Stimulated activated CD8-positive, alpha-beta memory T cell treated with anti-CD3 and anti-CD28 coated beads, Interleukin-12 subunit alpha, Interleukin-12 subunit beta, amount 100 ng/mL, for 4 hours (primary cell): ENCODE results near the gene ME2.
"Not testable (repeated sequence)": the region's sequence is repeated elsewhere in the genome, so short reads cannot be mapped to it uniquely, and the experiment has no call there.

Experiments used
- DNase-seq: peaks from one replicate; pipeline ENCODE4 v3.0.0-alpha.2; 2020; ENCODE audit warnings: low read depth

Gene ME2

GRCh38 chr18:50926521-50926920 is 47.6 kb downstream of the ME2 start:
- no peak for DNase-seq

GRCh38 chr18:50928551-50928950 is 49.6 kb downstream of the ME2 start:
- DNase-seq, result no peak

DNA sequence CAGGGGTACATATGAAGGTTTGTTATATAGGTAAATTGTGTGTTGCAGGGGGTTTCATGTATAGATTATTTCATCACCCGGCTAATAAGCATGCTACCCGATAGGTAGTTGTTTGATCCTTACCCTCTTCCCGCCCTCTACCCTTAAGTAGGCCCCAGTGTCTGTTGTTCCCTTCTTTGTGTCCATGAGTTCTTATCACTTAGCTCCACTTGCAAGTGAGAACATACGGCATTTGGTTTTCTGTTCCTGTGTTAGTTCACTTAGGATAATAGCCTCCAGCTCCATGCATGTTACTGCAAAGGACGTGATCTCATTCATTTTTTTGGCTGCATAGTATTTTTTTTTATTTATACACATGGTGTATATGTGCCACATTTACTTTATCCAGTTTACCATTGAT is 54.8 kb downstream of the ME2 start:
- no peak for DNase-seq

GRCh38 chr18:50934545-50935211 is 55.8 kb downstream of the ME2 start:
- DNase-seq, result no peak

GRCh38 chr18:50935493-50936191 is 56.7 kb downstream of the ME2 start:
- no peak for DNase-seq

GRCh38 chr18:50937183-50937582 is 58.3 kb downstream of the ME2 start:
- no peak for DNase-seq

DNA sequence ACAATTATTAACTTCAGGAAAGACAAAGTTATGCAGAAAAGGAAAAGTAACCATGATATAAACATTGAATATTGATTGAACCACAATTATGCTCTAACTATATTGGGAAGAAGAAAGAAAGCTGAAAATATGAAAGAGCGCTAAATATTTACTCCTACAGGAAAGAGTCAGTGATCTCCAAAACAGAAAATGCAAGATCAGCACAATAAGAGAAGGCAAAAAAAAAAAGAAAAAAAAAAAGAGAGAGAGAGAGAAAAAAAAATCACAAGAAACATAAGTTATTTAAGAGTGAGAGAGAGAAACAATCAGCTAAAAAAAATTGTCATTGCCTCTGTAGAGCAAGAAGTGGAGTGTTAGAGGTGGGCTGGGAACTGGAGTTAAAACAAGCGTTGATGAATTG is 60.0 kb downstream of the ME2 start:
- no peak for DNase-seq

DNA sequence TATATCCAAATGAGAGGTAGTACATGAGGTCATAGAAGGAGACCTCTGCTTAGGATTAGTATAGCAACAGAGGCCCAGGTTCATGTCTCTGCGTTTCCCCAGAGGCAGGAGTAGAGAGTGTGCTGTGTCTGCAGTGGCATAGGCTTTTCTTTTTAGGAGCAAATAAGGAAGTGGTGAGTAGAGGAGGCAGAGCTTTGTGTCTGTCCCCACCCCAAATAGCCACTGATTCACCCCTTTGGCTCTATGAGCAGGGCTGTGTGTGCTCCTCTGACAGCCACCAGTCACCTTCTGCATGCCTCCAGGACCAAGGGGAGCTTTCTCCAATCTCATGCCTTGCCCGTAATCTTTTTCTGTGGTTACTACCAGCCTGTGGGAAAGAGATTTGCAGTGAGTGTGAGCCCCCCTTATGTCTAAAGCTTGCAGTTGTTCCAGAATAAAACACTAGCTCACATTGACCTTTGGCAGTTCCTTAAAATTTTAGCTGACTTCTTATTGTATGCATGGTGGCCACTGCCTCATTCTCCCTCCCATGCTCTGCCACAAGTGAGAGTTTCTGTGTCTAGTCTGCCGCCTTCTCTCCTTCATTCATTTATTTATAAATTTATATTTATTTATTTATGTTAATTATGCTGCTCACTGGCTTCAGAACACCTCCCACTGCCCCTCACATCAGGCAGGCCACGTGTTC is 65.5 kb downstream of the ME2 start:
- DNase-seq, result no peak

DNA sequence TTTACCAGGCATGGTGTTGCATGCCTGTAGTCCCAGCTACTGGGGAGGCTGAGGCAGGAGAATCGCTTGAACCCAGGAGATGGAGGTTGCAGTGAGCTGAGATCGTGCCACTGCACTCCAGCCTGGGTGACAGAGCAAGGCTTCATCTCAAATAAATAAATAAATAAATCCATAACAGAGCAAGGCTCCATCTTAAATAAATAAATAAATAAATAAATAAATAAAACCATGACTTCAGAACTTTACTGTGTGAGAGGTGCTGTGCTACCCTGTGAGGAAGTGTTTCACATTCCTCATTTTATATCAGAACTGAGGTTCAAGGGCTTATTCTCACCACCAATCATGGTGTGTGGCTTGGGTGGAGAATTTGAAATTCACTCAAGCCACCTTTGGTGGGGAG is 67.0 kb downstream of the ME2 start:
- not testable (repeated sequence) for DNase-seq

DNA sequence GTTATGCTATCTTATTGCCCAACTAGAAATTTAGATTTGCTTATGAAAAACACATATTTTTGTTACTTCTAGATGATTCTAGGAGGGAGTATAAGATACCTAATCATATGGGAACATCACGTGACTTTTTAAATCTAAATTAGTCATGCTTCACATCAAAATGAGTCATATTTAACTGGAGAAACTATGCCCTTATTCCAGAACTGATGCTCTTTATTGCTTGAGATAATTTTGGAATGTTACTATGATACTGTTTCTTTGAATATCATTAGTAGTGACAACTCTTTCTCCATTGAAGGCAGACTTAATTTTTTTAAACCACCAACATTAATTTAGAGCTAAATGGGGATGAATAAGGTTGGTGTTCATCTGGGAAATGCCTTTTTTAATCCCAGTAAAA is 69.0 kb downstream of the ME2 start:
- no peak for DNase-seq

DNA sequence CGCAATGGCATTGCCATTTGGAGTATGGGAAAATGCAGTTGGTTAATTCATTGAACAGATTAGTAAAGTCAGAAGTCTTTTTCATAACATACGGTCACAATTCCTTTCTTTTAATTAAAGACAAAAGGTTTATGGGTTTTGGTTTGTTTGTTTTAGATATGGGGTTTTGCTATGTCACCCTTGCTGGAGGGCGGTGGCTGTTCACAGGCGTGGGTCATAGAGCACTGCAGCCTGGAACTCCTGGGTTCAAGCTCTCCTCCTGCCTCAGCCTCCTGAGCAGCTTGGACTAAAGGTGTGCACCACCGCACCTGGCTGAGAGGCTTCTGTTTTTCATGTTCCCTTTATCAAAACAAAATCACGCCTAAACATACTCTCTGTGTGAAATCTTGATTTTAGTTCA is 70.3 kb downstream of the ME2 start:
- DNase-seq, result no peak

- DNase-seq, result no peak
These were observed 71.7 kb downstream of the ME2 start for GRCh38 chr18:50950626-50951025.

DNA sequence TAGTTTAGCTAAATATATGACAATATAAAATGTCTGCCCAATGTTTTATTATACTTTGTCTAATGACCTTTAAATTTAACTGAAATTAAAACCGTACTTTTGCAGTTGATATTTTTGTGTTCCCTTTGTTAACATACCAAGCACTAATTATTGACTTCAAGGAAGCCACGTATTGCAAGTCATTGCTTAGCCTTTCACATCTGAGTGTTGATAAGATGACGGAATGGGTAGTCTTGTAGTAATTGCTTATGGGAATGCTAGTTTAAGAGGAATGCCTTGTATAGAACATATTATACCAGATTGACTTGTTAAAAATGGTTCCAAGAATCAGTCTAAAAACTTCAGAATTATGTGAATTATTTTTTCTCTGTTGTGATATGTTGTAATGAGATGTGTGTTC is 74.9 kb downstream of the ME2 start:
- no peak for DNase-seq

DNA sequence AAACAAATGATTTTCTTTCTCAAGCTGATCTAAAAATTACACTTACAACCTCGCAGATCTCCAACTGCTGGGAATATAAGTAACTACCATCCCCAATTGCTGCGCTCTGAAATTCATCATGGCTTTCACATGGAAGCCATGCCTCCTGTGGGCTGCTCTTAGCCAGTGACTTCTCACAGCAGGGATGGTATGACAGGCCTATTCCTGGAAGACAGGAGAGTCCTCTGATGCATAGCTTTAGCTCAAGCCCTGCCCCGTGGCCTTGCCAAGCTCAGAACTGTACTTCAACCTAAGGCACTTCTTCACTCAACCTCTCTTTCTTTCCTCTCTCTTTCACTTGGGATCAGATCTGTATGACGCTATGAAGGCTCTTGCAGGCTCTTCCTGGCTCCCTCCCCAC is 76.3 kb downstream of the ME2 start:
- DNase-seq, result no peak

DNA sequence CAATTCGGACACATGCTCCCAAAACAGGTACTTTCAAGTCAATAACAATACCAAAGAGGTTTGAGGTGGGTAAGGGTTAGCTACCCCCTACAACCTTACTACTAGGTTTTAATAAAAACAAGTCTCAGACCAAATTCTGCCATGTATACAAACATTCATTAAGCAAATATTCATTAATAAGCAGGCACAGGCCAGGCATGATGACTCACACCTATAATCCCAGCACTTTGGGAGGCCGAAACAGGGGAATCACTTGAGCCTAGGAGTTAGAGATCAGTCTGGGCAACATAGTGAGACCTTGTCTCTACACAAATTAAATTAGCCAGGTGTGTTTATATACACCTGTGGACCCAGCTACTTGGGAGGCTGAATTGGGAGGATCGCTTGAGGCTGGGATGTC is 77.2 kb downstream of the ME2 start:
- DNase-seq, result no peak

DNA sequence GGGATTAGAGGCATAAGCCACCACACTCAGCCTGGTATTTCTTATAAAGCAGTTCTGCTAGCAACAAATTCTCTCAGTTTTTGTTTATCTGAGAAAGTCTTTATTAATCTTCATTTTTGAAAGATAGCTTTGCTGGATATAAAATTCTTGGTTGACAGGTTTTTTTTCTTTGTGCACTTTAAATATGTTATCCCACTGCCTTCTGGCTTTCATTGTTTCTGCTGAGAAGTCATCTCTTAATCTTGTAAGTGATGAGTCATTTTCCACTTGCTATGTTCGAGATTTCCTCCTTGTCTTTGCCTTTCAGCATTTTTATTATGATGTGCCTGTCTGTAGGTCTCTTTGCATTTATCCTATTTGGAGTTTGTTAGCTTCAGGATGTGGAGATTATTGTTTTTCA is 83.1 kb downstream of the ME2 start:
- no peak for DNase-seq

DNA sequence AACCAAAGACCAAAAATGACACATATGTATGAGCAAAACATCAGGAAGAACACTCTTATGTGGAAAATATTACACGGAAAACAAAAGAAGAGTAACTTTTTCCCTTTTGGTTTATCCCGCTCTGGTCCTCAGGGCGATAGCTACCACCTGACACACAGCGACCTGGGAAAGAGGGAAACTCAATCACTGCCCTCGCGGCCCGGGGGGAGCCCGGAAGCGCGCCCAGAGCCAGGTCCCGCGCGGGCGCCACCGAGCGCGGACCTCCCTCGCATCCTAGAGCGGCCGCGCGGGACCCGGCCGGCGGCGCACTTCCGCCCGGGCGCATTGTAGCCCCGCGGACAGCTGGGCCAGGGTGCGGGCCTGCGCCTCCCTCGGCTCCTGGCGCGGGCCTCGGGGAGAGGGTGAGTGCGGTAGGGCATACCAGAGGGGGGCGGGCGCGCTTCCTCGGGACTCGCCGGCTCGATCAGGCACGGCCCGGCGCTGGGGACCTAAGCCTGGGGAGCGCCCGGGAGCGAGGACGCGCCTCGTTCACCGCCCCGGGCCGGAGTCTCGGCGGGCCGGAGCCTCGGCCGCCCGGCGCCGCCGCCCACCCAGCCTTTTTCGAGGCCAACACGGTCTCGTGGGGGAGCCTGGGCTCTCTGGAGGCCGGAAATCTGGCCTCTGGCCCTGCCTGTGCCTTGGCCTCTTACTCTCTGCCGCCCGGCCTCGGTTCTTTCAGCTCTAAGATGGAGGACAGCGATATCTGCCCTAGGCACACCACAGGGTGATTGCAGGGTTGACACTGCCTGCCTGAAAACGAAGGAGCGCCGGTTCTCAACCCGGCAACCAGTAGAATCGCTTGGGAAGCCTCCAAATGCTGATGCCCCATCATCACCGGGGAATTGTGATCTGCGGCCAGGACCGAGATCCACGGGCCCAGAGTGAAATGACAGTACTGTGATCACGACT is 89.1 kb downstream of the ME2 start, which contains the start of gene ELAC1:
Gene ELAC1 (plus strand): TSS at position 327 of the 948 bp plus-strand sequence. CDS start 6,365 bp downstream, outside the sequence.
- peak; percentile 51 for DNase-seq

- DNase-seq, result no peak
These were observed 90.5 kb downstream of the ME2 start for GRCh38 chr18:50969448-50969847.

DNA sequence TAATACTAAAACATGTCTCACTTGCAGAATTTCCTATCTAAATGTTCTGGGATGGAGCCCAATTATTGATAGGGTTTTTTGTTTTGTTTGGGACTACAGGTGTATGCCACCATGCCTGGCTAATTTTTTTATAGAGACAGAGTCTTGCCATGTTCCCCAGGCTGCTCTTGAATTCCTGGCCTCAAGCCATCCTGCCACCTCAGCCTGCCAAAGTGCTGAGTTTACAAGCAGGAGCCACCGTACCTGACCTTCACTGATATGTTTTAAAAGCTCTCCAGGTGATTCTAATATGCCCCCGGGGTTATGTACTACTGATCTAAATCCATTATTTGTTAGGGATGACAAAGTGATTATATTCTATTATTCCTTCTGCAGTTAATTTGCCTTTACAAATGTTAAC is 91.1 kb downstream of the ME2 start:
- no peak for DNase-seq

- not testable (repeated sequence) for DNase-seq
These were observed 93.5 kb downstream of the ME2 start for GRCh38 chr18:50972404-50972803.

- no peak for DNase-seq
These were observed 94.6 kb downstream of the ME2 start for GRCh38 chr18:50973367-50974126.
